ENCODE measurements around the gene SPTB.
"Not testable (repeated sequence)": the region's sequence is repeated elsewhere in the genome, so short reads cannot be mapped to it uniquely, and the experiment has no call there.

Gene SPTB

DNA sequence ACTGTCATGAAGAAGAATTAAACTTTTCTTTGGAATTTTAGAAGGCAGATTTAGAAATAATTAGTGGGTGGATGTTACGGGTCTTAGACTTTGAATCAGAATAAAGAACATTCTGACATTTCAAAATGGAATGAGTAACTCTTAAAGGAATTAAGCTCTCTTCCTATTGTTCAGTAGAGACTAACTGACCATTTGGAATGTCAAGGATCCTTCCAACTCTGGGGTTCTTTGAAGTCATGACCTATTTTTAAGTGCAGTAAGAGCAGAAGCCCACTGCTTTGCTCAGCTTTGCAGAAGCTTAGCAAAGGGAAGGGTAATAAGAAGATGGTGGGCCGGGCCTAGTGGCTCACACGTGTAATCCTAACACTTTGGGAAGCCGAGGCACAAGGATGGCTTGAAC, 38.5 kb upstream of the SPTB start:
- DNase-seq (ENCODE audit: insufficient read length, low spot score) (no peak), FAIRE-seq (no peak)
- TF ChIP-seq TAF1 (IDR thresholded peaks at IDR 0.05; ENCODE audit: low read depth, low read length) (no peak), SPI1 (IDR thresholded peaks at IDR 0.05; ENCODE audit: low read depth, low read length) (no peak), PAX5 (IDR thresholded peaks at IDR 0.05; ENCODE audit: insufficient read depth, low read length, severe bottlenecking) (no peak), POLR2A (IDR thresholded peaks at IDR 0.05; ENCODE audit: low read depth, low read length) (no peak)

DNA sequence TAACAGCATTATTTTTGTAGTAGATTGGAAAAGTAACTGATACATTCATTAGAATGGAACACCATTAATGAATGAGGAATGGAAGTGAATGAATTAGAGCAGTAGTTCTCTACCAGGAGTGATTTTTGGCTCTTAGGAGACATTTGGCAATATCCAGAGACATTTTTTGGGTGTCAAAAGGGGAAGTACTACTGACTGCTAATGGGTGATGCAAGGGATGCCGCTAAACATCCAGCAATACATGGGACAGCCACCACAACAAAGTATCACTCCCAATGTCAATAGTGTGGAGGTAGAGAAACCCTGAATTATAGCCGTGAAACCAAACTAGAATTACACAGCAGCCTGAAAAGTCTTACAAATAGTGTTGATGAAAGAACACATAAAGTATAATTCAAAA, 36.1 kb upstream of the SPTB start:
- DNase-seq (ENCODE audit: insufficient read length, low spot score): no peak
- FAIRE-seq: peak; percentile 45
- TF ChIP-seq SPI1 (IDR thresholded peaks at IDR 0.05; ENCODE audit: low read depth, low read length) (0 out of 2 replicates have a peak, but pooled peaks have one; percentile 19), TAF1 (IDR thresholded peaks at IDR 0.05; ENCODE audit: low read depth, low read length) (no peak)

DNA sequence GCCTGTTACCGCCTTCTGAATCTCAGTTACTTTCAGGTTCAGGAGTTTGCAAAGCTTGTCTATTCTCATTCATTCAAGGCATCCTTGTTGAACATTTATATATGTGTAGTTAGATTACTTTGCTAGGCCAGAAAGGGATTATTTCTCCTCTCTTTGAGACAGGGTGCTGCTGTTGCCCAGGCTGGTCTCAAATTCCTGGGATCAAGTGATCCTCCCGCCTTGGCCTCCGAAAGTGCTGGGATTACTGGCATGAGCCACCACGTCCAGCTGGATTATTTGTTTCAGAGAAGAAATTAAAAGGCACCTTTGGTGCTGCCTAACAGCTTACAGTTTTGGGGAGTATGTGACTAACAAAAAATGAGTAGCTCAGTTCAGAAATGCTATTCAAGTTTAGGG, 35.3 kb upstream of the SPTB start:
- no peak for TF ChIP-seq POU2F2 (IDR thresholded peaks at IDR 0.05; ENCODE audit: low read depth, low read length)
- no peak for TF ChIP-seq SPI1 (IDR thresholded peaks at IDR 0.05; ENCODE audit: low read depth, low read length)
- TF ChIP-seq PAX5 (IDR thresholded peaks at IDR 0.05; ENCODE audit: insufficient read depth, low read length, severe bottlenecking): no peak
- TF ChIP-seq POLR2AphosphoS5 (IDR thresholded peaks at IDR 0.05; ENCODE audit: low read depth, low read length): no peak
- TF ChIP-seq POLR2A (IDR thresholded peaks at IDR 0.05; ENCODE audit: low read depth, low read length): no peak
- no peak for TF ChIP-seq TAF1 (IDR thresholded peaks at IDR 0.05; ENCODE audit: low read depth, low read length)
- FAIRE-seq: no peak
- DNase-seq (ENCODE audit: insufficient read length, low spot score): no peak

DNA sequence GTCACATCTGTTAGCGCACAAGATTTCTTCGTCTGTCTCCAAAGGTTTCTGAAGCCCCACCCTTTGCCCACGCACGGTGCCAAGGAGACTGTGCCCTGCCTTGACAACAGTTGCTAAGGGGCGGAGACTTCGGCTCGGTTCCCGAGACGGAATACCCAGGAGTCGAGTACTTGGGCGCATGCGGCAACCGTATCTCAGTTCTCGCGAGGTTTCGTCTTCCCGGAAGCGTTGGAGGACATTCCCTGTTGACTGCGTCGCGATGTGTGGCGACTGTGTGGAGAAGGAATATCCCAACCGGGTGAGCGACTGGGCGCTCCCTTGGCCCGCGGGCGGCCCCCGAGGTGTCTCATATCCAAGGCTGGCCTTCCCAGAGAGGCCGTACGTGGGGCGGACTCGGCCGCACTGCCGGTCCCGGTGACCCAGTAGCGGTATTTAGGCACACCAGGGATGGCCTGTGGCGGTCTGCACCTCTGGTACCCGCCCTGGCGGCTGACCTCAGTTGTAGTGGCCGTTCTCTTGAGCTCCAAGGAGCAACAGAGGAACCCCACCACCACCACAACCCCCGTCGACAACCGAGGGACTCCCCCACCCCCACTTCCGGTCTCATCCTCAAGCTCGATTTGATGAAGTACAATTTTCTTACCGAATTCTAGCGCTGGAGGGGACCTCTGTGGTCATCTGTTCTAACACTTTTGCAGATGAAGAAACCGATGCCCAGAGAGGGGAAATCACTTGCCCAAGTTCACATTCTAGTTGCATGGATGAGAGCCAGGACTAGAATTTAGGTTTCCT, 34.7 kb upstream of the SPTB start, which contains the start of gene CHURC1:
TSS of gene CHURC1 (plus strand) at position 219 of the 792 bp plus-strand sequence. CDS start at position 260, 41 bp downstream.
- DNase-seq (ENCODE audit: insufficient read length, low spot score): peak; percentile 66
- TF ChIP-seq POU2F2 (IDR thresholded peaks at IDR 0.05; ENCODE audit: low read depth, low read length): peak; percentile 61; the same call in 1 of the 2 replicates
- peak; percentile 95 for TF ChIP-seq POLR2A (IDR thresholded peaks at IDR 0.05; ENCODE audit: low read depth, low read length)
- peak; percentile 94 for TF ChIP-seq TAF1 (IDR thresholded peaks at IDR 0.05; ENCODE audit: low read depth, low read length)
- TF ChIP-seq SPI1 (IDR thresholded peaks at IDR 0.05; ENCODE audit: low read depth, low read length): peak; percentile 39; the same call in 1 of the 2 replicates
- no peak for TF ChIP-seq PAX5 (IDR thresholded peaks at IDR 0.05; ENCODE audit: insufficient read depth, low read length, severe bottlenecking)
- TF ChIP-seq POLR2AphosphoS5 (IDR thresholded peaks at IDR 0.05; ENCODE audit: low read depth, low read length): peak; percentile 96
- FAIRE-seq: peak; percentile 97

DNA sequence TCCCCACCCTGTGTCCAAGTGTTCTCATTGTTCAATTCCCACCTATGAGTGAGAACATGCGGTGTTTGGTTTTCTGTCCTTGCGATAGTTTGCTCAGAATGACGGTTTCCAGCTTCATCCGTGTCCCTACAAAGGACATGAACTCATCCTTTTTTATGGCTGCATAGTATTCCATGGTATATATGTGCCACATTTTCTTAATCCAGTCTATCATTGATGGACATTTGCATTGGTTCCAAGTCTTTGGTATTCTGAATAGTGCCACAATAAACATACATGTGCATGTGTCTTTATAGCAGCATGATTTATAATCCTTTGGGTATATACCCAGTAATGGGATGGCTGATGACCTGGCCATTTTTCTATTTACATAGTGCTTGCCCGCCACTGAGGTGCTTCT, 33.8 kb upstream of the SPTB start:
- FAIRE-seq; DNase-seq (ENCODE audit: insufficient read length, low spot score): not testable (repeated sequence)

DNA sequence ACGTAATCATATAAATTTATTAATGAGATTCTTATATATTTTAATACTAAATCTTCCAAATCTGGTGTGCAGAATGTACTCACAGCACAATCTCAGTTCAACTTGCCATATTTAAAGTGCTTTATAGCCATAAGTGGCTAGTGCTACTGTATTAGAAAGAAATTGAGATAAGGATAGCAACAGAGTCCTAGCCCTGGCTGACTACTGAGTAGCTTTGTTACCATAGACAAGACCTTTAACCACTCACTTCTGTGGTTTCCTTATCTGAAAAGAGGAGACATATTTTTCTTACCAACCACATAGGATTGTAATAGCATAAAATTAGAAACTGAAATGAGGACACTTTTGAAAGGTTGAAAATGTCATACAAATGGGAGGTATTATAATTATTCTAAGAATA, 32.6 kb upstream of the SPTB start:
- DNase-seq (ENCODE audit: insufficient read length, low spot score) (no peak), FAIRE-seq (no peak)
- TF ChIP-seq PAX5 (IDR thresholded peaks at IDR 0.05; ENCODE audit: insufficient read depth, low read length, severe bottlenecking): no peak
- TF ChIP-seq TAF1 (IDR thresholded peaks at IDR 0.05; ENCODE audit: low read depth, low read length): no peak
- no peak for TF ChIP-seq POLR2AphosphoS5 (IDR thresholded peaks at IDR 0.05; ENCODE audit: low read depth, low read length)
- no peak for TF ChIP-seq POU2F2 (IDR thresholded peaks at IDR 0.05; ENCODE audit: low read depth, low read length)
- no peak for TF ChIP-seq POLR2A (IDR thresholded peaks at IDR 0.05; ENCODE audit: low read depth, low read length)
- no peak for TF ChIP-seq SPI1 (IDR thresholded peaks at IDR 0.05; ENCODE audit: low read depth, low read length)

DNA sequence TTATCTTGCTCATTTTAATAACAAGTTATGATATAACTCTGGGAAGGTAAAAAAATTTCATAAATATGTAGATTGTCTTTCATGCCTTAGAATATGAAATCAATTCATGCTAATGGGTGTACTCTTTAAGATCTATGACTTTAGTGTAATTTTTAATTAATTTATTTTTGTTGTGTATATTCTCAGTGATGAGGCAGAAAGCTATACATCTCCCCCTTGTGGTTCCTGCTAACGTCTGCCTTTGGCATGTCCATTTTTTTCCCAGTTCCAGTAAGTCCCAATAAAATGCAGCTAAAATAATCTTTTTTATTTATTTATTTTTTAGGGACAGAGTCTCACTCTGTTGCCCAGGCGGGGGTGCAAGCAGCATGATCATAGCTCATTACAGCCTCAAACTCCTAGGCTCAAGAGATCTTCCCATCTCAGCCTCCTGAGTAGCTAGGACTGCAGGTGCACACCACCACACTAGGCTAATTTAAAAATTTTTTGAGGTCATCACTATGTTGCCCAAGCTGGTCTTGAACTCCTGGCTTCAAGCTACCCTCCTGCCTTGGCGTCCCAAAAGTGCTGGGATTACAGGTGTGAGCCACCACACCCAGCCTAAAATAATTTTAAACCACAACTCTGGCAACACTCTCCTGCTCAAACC, 31.3 kb upstream of the SPTB start:
- FAIRE-seq: no peak
- no peak for DNase-seq (ENCODE audit: insufficient read length, low spot score)
- TF ChIP-seq PAX5 (IDR thresholded peaks at IDR 0.05; ENCODE audit: insufficient read depth, low read length, severe bottlenecking) (no peak), POLR2AphosphoS5 (IDR thresholded peaks at IDR 0.05; ENCODE audit: low read depth, low read length) (no peak), TAF1 (IDR thresholded peaks at IDR 0.05; ENCODE audit: low read depth, low read length) (no peak), SPI1 (IDR thresholded peaks at IDR 0.05; ENCODE audit: low read depth, low read length) (no peak), POU2F2 (IDR thresholded peaks at IDR 0.05; ENCODE audit: low read depth, low read length) (no peak), POLR2A (IDR thresholded peaks at IDR 0.05; ENCODE audit: low read depth, low read length) (no peak)

DNA sequence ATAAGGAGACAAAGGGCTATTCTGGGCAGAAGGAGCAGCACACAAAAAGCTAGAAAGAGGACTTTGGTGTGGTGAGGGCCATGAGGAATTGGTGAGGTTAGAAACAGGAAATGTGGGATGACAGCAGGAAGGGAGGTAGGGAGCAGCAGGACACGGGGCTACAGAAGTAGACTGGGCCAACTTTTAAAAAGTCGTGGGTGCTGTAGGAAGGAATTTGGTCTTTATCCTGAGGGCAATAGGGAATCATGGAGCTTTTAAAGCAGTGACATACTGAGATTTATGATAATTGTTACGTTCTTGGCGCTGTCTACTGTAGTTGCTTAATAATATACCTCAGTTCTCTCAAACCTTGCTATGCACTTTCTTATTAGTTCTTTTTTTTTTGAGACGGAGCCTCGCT, 26.3 kb upstream of the SPTB start:
- FAIRE-seq: no peak
- DNase-seq (ENCODE audit: insufficient read length, low spot score): no peak
- no peak for TF ChIP-seq PAX5 (IDR thresholded peaks at IDR 0.05; ENCODE audit: insufficient read depth, low read length, severe bottlenecking)
- TF ChIP-seq POLR2A (IDR thresholded peaks at IDR 0.05; ENCODE audit: low read depth, low read length): no peak

DNA sequence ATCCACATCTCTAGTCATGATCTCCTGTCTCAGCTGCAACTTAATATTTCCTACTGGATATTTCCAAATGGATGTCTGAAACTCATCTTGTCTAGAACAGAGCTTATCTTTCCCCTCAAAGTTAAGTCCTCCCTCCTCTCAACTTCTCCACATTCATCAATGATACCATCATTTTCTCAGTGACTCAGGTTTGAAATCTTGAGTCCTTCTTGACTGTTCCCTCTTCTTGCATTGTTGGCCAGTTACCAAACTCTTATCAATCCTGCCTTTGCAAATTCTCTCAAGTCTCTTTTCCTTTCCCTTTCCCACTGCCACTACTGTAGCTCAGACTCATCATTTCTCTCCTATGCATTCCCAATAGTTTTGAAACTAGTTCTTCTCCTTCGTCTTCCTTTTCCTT, 20.3 kb upstream of the SPTB start:
- FAIRE-seq: no peak
- no peak for DNase-seq (ENCODE audit: insufficient read length, low spot score)
- TF ChIP-seq TAF1 (IDR thresholded peaks at IDR 0.05; ENCODE audit: low read depth, low read length): no peak
- no peak for TF ChIP-seq POLR2A (IDR thresholded peaks at IDR 0.05; ENCODE audit: low read depth, low read length)
- TF ChIP-seq PAX5 (IDR thresholded peaks at IDR 0.05; ENCODE audit: insufficient read depth, low read length, severe bottlenecking): no peak
- no peak for TF ChIP-seq POU2F2 (IDR thresholded peaks at IDR 0.05; ENCODE audit: low read depth, low read length)
- TF ChIP-seq SPI1 (IDR thresholded peaks at IDR 0.05; ENCODE audit: low read depth, low read length): no peak
- TF ChIP-seq POLR2AphosphoS5 (IDR thresholded peaks at IDR 0.05; ENCODE audit: low read depth, low read length): no peak

DNA sequence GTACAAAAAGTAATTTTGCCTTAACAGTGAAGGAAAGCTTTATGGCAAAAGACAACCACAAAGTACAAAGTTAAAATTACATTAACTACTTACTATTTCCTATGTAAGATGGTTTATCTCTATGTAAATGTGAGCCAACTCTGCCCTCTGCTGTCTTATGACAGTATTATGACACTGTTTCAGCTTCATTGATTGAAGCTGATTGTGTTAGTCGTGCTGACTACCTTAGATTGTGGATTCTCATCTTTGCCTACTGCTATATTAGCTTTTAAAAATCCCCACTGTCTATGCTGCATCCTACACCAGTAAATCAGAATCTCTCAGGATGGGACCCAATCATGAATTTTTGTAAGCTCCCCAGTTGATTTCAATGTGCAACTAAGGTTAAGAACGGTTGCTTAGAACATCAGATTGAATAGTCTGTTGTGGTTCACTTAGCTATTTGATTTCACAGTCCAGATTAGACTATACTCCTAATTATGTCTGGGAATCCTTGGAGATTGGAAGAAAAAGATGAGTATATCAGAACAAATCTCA, 12.2 kb upstream of the SPTB start:
- DNase-seq (ENCODE audit: insufficient read length, low spot score): no peak
- FAIRE-seq: peak; percentile 96
- TF ChIP-seq SPI1 (IDR thresholded peaks at IDR 0.05; ENCODE audit: low read depth, low read length) (no peak), POLR2A (IDR thresholded peaks at IDR 0.05; ENCODE audit: low read depth, low read length) (no peak), PAX5 (IDR thresholded peaks at IDR 0.05; ENCODE audit: insufficient read depth, low read length, severe bottlenecking) (no peak), POU2F2 (IDR thresholded peaks at IDR 0.05; ENCODE audit: low read depth, low read length) (no peak), POLR2AphosphoS5 (IDR thresholded peaks at IDR 0.05; ENCODE audit: low read depth, low read length) (no peak), TAF1 (IDR thresholded peaks at IDR 0.05; ENCODE audit: low read depth, low read length) (no peak)
